A673 (cell line): ENCODE data around the gene ZNF341. TPM values are rescaled to one million over a fixed set of nuclear protein-coding genes. Genes with fewer than 3 reads are reported as not detected.

ENCODE experiments used
- BruUV-seq: library from RNA; stranded (reverse); fragments of 400-500 nt; replicated peaks from 2 replicates; lab custom pipeline; 2021; lab: Mats Ljungman, UMichigan
- CTCF ChIA-PET: fragments of 300-600 bp; sonication (Branson Sonifier 250); formaldehyde crosslinking; loops from one replicate; lab custom pipeline; 2022; ENCODE audit warnings: antibody characterized with exemption; lab: Charles Lee
- POLR2A ChIA-PET: fragments of 300-600 bp; sonication (Branson Sonifier 250); formaldehyde crosslinking; loops from one replicate; lab custom pipeline; 2022; ENCODE audit warnings: antibody characterized with exemption; ENCODE audit not compliant: low non-redundant PET; lab: Charles Lee
- DNase-seq: peaks from one replicate; pipeline ENCODE4 v3.0.0-alpha.2; 2015; ENCODE audit warnings: low spot score
- H3K27ac ChIP-seq: fragments of 200-600 bp; sonication (generic); 2 replicates; pipeline ENCODE4 v1.5.1; 2016; ENCODE audit warnings: mixed run types, low read depth, mild to moderate bottlenecking, mixed read lengths, antibody characterized with exemption, low read length; ENCODE audit not compliant: poor library complexity, severe bottlenecking
- H3K27me3 ChIP-seq: fragments of 200-600 bp; sonication (generic); replicated peaks from 2 replicates; pipeline ENCODE4 v1.6.1; 2017; ENCODE audit warnings: mixed run types, low read depth, mild to moderate bottlenecking, mixed read lengths, antibody characterized with exemption, low read length; ENCODE audit not compliant: insufficient read depth, poor library complexity
- H3K36me3 ChIP-seq: fragments of 200-600 bp; sonication (generic); 2 replicates; pipeline ENCODE4 v1.6.1; 2016; ENCODE audit warnings: mixed run types, mild to moderate bottlenecking, mixed read lengths, antibody characterized with exemption, low read length; ENCODE audit not compliant: insufficient read depth, poor library complexity, severe bottlenecking
- H3K4me1 ChIP-seq: fragments of 200-600 bp; sonication (generic); 2 replicates; pipeline ENCODE4 v1.6.1; 2017; ENCODE audit warnings: mixed run types, mild to moderate bottlenecking, mixed read lengths, antibody characterized with exemption, low read length; ENCODE audit not compliant: insufficient read depth, poor library complexity, severe bottlenecking
- H3K4me3 ChIP-seq: fragments of 200-600 bp; sonication (generic); 2 replicates; pipeline ENCODE4 v1.5.1; 2016; ENCODE audit warnings: low read depth, mixed run types, mild to moderate bottlenecking, mixed read lengths, low read length; ENCODE audit not compliant: poor library complexity, severe bottlenecking
- H3K9me3 ChIP-seq: fragments of 200-600 bp; sonication (generic); 2 replicates; pipeline ENCODE4 v1.6.1; 2016; ENCODE audit warnings: mixed run types, low read depth, mild to moderate bottlenecking, mixed read lengths, antibody characterized with exemption, low read length; ENCODE audit not compliant: poor library complexity, severe bottlenecking
- EZH2 ChIP-seq: fragments of 200-600 bp; sonication (generic); IDR thresholded peaks from 2 replicates; pipeline ENCODE4 v1.6.1; 2017; ENCODE audit warnings: borderline replicate concordance, low read depth, mild to moderate bottlenecking, mixed read lengths, antibody characterized with exemption, low read length; ENCODE audit not compliant: poor library complexity, severe bottlenecking
- intact Hi-C: fragments of 100-400 bp; cut with micrococcal nuclease; formaldehyde crosslinking; loops from one replicate; pipeline ENCODE4 v1.10.0; 2022; ENCODE audit not compliant: unreplicated experiment
- total RNA-seq: library from RNA; stranded (reverse); gene quantifications from 2 replicates; pipeline ENCODE4 v1.2.3, GENCODE V29; 2021
- TF ChIP-seq, protein P1 (sequence below): fragments of 300-800, 200-600 bp; sonication (generic); conservative IDR thresholded peaks from 2 replicates; pipeline ENCODE4 v1.5.1; 2017; ENCODE audit warnings: low read depth, mild to moderate bottlenecking, antibody characterized with exemption, low read length, moderate library complexity, mixed read lengths

The ZNF341 gene
- total RNA-seq, 1 experiment from 2014 or later, result 5.0 TPM

DNA sequence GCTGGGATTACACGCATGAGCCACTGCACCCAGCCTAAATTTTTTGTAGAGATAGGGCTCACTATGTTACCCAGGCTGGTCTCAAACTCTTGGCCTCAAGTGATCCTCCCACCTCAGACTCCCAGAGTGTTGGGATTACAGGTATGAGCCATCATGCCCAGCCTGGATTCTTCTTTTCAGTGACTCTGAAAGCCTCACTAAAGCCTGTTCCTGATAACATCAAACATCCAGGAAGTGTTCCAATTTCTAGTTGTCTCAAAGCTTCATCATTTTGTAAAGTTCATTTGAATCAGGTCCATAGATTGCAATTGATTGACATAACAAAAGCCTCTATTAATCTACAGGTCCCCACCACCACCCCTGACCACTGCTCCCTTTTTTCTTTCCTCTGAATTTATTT lies 50.1 kb downstream of the ZNF341 start:
- BruUV-seq, result no TSS peak
- DNase-seq, result no peak
- H3K9me3 ChIP-seq, result no peaks in the 10 kb centered on the region
- no peak overlapping the region for H3K27ac ChIP-seq
- POLR2A ChIA-PET, result no interaction called here
- H3K36me3 ChIP-seq, result no peaks in the 10 kb centered on the region
- intact Hi-C loops, result no loop called here
- no peaks in the 10 kb centered on the region for H3K27me3 ChIP-seq
- no peak overlapping the region for H3K4me3 ChIP-seq
- TF ChIP-seq, protein P1, sequence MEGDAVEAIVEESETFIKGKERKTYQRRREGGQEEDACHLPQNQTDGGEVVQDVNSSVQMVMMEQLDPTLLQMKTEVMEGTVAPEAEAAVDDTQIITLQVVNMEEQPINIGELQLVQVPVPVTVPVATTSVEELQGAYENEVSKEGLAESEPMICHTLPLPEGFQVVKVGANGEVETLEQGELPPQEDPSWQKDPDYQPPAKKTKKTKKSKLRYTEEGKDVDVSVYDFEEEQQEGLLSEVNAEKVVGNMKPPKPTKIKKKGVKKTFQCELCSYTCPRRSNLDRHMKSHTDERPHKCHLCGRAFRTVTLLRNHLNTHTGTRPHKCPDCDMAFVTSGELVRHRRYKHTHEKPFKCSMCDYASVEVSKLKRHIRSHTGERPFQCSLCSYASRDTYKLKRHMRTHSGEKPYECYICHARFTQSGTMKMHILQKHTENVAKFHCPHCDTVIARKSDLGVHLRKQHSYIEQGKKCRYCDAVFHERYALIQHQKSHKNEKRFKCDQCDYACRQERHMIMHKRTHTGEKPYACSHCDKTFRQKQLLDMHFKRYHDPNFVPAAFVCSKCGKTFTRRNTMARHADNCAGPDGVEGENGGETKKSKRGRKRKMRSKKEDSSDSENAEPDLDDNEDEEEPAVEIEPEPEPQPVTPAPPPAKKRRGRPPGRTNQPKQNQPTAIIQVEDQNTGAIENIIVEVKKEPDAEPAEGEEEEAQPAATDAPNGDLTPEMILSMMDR, result no peak
- TF ChIP-seq EZH2, result no peak
- no peaks in the 10 kb centered on the region for H3K4me1 ChIP-seq
- CTCF ChIA-PET, result no interaction called here

DNA sequence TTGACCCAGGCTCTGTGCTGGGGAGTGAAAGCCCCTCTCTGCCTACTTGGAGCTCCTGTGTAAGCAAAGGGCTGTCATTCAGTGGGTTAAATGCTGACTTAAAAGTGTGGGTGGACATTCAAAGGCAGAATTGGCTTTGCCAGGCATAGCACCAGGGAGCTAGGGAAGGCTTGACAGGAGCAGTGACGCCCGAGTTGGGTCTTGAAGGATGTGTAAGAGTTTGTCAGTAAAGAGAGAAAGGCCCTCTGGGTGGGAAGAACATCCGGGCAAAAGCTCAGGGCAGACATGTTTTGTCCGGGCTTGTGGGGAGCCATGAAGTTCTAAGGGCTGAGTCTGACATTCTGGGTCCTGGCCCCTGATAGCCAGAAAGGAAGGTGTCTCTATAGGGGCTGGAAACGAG lies 51.5 kb downstream of the ZNF341 start:
- intact Hi-C loops, result no loop called here
- Histone ChIP-seq H3K27me3 (no peaks in the 10 kb centered on the region), H3K9me3 (no peaks in the 10 kb centered on the region), H3K27ac (no peak overlapping the region), H3K4me1 (no peaks in the 10 kb centered on the region), H3K36me3 (no peaks in the 10 kb centered on the region), H3K4me3 (no peak overlapping the region)
- TF ChIP-seq, protein P1, result no peak
- TF ChIP-seq EZH2, result no peak
- BruUV-seq, result no TSS peak
- DNase-seq, result no peak
- ChIA-PET CTCF (interaction anchor here (0.6 kb wide), 1 partner anchor 350 kb away, joined by 5 read pairs; no protein-coding TSS in a partner anchor), POLR2A (no interaction called here)

DNA sequence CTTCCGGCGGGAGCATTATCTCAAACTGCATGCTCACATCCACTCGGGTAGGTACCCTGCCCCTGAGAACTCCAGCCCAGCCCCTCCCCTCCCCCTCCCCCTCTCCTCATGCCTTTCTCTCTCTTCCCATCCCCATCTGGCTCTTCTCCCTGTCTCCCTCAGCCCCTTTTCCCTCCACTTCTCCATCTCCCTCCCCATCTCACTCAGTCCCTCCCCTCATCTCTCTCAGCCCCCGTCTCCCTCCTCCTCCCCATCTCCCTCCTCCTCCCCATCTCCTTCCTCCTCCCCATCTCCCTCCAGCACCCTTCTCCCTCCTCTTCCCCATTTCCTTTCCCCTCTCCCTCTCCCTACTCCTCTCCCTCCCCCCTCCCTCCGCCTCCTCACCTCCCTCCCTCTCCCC lies 52.0 kb downstream of the ZNF341 start:
- DNase-seq, result no peak
- intact Hi-C loops, result no loop called here
- H3K9me3 ChIP-seq, result no peaks in the 10 kb centered on the region
- TF ChIP-seq, protein P1, result no peak
- TF ChIP-seq EZH2, result no peak
- BruUV-seq, result no TSS peak
- H3K27me3 ChIP-seq, result no peaks in the 10 kb centered on the region
- H3K27ac ChIP-seq, result no peak overlapping the region
- ChIA-PET CTCF (interaction anchor here (0.6 kb wide), 1 partner anchor 350 kb away, joined by 5 read pairs; no protein-coding TSS in a partner anchor), POLR2A (no interaction called here)
- no peaks in the 10 kb centered on the region for H3K4me1 ChIP-seq
- H3K36me3 ChIP-seq, result no peaks in the 10 kb centered on the region
- no peak overlapping the region for H3K4me3 ChIP-seq
